Measurements from ENCODE around the gene THEM5.

Gene THEM5

GRCh38 chr1:151837884-151838221 lies 15.7 kb downstream of the THEM5 start:
- no peak overlapping the region; the same call in 1 of the 2 replicates for H3K4me2 ChIP-seq
- no peak overlapping the region for H3K27ac ChIP-seq
- H3K36me3 ChIP-seq (ENCODE audit: insufficient read depth): no peaks in the 10 kb centered on the region
- H3K27me3 ChIP-seq (ENCODE audit: insufficient read depth, low read depth): peaks cover 14% of the 10 kb centered on the region
- H4K20me1 ChIP-seq (ENCODE audit: insufficient read depth): no peaks in the 10 kb centered on the region
- TF ChIP-seq, protein P1, sequence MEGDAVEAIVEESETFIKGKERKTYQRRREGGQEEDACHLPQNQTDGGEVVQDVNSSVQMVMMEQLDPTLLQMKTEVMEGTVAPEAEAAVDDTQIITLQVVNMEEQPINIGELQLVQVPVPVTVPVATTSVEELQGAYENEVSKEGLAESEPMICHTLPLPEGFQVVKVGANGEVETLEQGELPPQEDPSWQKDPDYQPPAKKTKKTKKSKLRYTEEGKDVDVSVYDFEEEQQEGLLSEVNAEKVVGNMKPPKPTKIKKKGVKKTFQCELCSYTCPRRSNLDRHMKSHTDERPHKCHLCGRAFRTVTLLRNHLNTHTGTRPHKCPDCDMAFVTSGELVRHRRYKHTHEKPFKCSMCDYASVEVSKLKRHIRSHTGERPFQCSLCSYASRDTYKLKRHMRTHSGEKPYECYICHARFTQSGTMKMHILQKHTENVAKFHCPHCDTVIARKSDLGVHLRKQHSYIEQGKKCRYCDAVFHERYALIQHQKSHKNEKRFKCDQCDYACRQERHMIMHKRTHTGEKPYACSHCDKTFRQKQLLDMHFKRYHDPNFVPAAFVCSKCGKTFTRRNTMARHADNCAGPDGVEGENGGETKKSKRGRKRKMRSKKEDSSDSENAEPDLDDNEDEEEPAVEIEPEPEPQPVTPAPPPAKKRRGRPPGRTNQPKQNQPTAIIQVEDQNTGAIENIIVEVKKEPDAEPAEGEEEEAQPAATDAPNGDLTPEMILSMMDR (conservative IDR thresholded peaks at IDR 0.05; ENCODE audit: low read depth, low read length): no peak
- H2AFZ ChIP-seq (ENCODE audit: low read depth): peak overlapping the region; percentile 24; the same call in 1 of the 2 replicates
- no peak overlapping the region for H3K9ac ChIP-seq
- no peaks in the 10 kb centered on the region for H3K79me2 ChIP-seq (ENCODE audit: insufficient read depth, low read depth)
- peaks cover 39% of the 10 kb centered on the region for H3K4me1 ChIP-seq (ENCODE audit: low read depth, poor library complexity, severe bottlenecking)
- H3K4me3 ChIP-seq (IDR thresholded peaks at IDR 0.05; ENCODE audit: insufficient read depth, low read depth, low read length): no peak overlapping the region

DNA sequence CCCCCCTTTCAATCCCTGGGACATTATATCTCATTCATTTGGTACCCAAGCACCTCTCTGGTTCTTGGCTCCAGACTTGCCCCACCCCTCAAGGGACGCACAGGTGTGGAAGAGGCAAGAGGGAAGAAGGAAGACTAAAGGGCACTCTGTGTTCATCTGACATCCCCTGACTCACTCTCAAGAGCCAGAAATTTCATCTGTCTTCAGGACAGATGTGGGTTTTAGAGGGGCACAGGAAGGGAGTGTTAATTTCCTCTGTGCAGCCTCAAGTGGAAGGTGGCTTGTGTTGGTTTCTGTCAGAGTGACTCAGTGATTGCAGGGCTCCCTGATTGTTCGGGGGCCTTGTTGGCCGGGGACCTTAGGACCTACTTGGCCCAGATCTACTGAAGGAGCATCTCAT lies 16.3 kb downstream of the THEM5 start:
- H3K27ac ChIP-seq: no peak overlapping the region
- H3K79me2 ChIP-seq (ENCODE audit: insufficient read depth, low read depth): no peaks in the 10 kb centered on the region
- no peaks in the 10 kb centered on the region for H4K20me1 ChIP-seq (ENCODE audit: insufficient read depth)
- TF ChIP-seq, protein P1 (conservative IDR thresholded peaks at IDR 0.05; ENCODE audit: low read depth, low read length): no peak
- peaks cover 39% of the 10 kb centered on the region for H3K4me1 ChIP-seq (ENCODE audit: low read depth, poor library complexity, severe bottlenecking)
- H3K36me3 ChIP-seq (ENCODE audit: insufficient read depth): no peaks in the 10 kb centered on the region
- peak overlapping the region; percentile 43 for H3K4me2 ChIP-seq
- H3K4me3 ChIP-seq (IDR thresholded peaks at IDR 0.05; ENCODE audit: insufficient read depth, low read depth, low read length): no peak overlapping the region
- H3K9ac ChIP-seq: no peak overlapping the region
- H2AFZ ChIP-seq (ENCODE audit: low read depth): peak overlapping the region; percentile 2
- peaks cover 14% of the 10 kb centered on the region for H3K27me3 ChIP-seq (ENCODE audit: insufficient read depth, low read depth)

DNA sequence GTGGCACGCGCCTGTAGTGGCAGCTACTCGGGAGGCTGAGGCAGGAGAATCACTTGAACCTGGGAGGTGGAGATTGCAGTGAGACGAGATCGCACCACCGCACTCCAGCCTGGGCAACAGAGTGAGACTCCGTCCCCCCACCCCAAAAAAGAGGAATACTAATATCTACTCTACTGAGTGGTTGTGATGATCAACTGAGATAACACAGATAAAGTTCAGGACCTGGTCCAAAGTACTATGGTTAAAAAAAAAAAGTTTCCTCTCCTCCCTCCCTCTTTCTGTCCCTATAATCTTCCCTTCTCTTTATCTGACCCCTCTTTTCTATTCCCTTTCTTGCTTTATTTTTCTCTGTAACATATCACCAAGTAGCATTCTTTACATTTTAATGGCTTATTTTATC lies 17.9 kb downstream of the THEM5 start:
- H2AFZ ChIP-seq (ENCODE audit: low read depth): no peak overlapping the region
- no peak overlapping the region for H3K9ac ChIP-seq
- H3K79me2 ChIP-seq (ENCODE audit: insufficient read depth, low read depth): no peaks in the 10 kb centered on the region
- no peaks in the 10 kb centered on the region for H3K36me3 ChIP-seq (ENCODE audit: insufficient read depth)
- peak overlapping the region; percentile 6; the same call in 1 of the 2 replicates for H3K4me2 ChIP-seq
- H3K27me3 ChIP-seq (ENCODE audit: insufficient read depth, low read depth): peaks cover 14% of the 10 kb centered on the region
- no peaks in the 10 kb centered on the region for H4K20me1 ChIP-seq (ENCODE audit: insufficient read depth)
- H3K4me3 ChIP-seq (IDR thresholded peaks at IDR 0.05; ENCODE audit: insufficient read depth, low read depth, low read length): no peak overlapping the region
- H3K27ac ChIP-seq: no peak overlapping the region
- TF ChIP-seq, protein P1 (conservative IDR thresholded peaks at IDR 0.05; ENCODE audit: low read depth, low read length): no peak
- peaks cover 46% of the 10 kb centered on the region for H3K4me1 ChIP-seq (ENCODE audit: low read depth, poor library complexity, severe bottlenecking)

DNA sequence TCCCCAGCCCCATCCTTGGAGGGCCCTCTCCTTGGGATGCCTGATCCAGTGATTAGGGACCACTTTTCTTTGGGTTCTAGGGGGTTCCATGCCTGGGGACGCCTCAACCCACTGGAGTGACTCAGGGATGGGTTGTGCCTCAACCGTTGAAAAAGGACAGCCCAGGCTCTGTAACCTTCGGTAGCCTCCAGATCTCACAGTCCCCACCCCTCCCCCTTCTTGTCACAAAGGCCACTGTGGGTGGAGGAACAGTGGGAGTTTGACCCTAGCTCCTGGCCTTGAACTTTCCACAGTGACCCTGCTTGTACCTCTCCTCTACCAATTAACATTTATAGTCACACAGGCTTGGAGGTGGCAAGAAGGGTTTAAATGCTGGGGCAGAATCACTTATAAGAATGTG lies 19.3 kb downstream of the THEM5 start:
- Histone ChIP-seq H3K4me1 (ENCODE audit: low read depth, poor library complexity, severe bottlenecking) (peaks cover 49% of the 10 kb centered on the region), H3K4me2 (no peak overlapping the region; the same call in 1 of the 2 replicates), H3K79me2 (ENCODE audit: insufficient read depth, low read depth) (no peaks in the 10 kb centered on the region), H3K36me3 (ENCODE audit: insufficient read depth) (no peaks in the 10 kb centered on the region), H3K27me3 (ENCODE audit: insufficient read depth, low read depth) (peaks cover 14% of the 10 kb centered on the region), H3K27ac (no peak overlapping the region), H3K4me3 (IDR thresholded peaks at IDR 0.05; ENCODE audit: insufficient read depth, low read depth, low read length) (no peak overlapping the region), H3K9ac (no peak overlapping the region), H2AFZ (ENCODE audit: low read depth) (no peak overlapping the region), H4K20me1 (ENCODE audit: insufficient read depth) (no peaks in the 10 kb centered on the region)
- TF ChIP-seq, protein P1 (conservative IDR thresholded peaks at IDR 0.05; ENCODE audit: low read depth, low read length): no peak
